GM21390 (cell line): ENCODE data around the gene TRRAP.
"Not testable (repeated sequence)": the region's sequence is repeated elsewhere in the genome, so short reads cannot be mapped to it uniquely, and the experiment has no call there.

Source experiments
- ATAC-seq: cut with Tn5 transposase; IDR thresholded peaks from one replicate; pipeline ENCODE4 v1.9.1; 2021; ENCODE audit not compliant: unreplicated experiment

Gene TRRAP

DNA sequence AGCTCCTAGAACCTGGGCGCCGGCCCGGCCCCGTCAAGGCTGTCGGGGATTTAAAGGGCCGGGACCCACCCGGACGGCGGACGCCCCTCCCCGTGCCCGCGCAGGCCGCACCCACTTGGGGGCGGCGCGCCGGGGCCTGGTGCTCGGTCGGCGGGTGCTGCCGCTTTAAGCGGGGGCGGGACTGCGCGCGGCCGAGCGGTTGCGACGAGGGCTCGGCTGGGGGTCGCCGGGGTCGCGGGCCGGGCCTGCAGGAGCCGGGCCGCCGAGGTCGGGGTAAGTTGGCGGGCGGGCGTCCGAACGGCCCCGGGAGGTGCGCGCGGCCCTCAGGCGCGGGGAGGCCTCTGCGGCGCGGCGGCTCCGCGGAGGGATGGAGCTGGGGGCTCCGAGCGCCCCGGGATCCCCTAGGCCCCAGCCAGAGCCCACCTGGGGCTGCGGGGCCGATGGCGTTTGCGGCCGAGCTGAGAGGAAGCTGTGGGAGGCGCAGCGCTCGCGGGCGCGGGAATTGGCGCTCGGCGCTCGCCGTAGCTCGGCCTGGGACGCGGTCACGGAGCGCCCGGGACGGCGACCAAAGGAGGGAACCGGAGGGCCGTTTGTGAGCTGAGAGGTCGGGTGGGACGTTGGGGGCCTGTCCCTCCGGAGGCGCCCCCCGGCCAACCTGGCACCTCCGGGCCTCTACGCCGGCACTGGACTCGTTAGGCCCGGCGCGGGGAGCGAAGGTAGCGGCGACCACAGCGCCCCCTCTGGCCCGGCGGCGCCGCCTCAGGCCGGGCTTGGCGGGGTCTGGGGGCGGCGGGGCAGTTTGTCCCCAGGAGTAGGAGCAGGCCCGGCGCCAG is at the start of gene TRRAP:
TSS of gene TRRAP (plus strand) at position 168 of the 833 bp plus-strand sequence. CDS start 2,619 bp downstream, outside the sequence.
- ATAC-seq = peak; percentile 71

DNA sequence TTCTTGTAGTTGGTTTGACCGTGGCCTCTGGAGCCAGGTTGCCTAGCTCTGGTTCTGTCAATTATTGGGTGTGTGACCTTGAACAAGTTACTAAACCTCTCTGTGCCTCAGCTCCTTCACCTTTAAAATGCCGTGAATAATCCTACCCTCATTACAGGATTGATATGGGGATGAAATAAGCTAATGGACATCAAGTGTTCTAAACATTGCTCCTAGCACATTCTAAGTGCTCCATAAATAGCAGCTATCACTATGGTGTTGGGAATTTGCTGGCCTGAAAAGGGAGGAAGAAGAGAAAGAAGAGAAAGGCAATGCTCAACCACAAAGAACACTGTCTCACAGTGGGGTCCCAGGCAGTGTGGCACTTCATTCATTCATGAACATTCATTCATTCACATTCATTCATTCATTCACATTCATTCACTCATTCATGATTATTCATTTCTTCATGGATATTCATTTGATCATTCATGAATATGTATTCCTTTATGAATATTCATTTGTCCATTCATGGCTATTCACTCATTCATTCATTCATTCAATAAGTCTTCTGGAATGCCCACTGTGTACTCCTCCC is 47.3 kb upstream of the TRRAP start:
- ATAC-seq = no peak

DNA sequence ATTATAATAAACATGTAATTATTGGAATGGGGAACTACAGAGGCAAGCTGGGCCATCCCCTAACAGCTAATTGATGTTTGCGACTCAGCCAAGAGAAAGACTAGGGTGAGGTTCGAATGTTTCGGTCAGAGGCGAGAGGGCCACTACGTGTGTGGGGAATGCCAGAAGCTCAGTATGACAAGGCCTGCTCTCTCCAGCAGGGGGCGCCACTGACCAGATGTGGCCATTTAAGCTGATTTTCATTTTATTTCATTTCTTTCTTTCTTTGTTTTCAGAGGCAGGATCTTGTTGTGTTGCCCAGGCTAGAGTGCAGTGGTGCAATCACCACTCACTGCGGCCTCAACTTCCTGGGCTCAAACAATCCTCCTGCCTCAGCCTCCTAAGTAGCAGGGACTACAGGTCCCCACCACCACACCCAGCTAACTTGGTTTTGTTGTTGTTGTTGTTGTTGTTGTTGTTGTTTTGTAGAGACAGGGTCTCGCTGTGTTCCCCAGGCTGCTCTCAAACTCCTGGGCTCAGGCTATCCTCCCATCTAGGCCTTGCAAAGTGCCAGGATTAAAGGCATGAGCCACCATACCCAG is 46.6 kb upstream of the TRRAP start:
- ATAC-seq = no peak

DNA sequence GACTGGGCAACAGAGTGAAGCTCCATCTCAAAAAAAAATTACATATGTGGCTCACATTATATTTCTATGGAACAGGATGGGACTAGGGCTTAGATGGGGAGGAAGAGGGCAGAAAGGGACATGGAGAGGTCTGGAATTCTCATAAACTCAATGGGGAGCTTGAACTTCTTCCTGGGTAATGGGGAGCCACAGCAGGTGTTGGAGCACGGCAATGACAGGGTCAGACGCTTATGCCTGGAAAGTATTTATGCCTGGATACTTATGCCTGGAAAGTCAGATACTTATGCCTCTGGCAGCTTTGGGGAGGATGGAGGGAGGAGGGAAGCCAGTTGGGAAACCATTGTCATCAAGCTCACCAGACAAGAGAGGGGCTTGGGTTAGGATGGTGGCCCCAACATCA is 45.3 kb upstream of the TRRAP start:
- no peak for ATAC-seq

DNA sequence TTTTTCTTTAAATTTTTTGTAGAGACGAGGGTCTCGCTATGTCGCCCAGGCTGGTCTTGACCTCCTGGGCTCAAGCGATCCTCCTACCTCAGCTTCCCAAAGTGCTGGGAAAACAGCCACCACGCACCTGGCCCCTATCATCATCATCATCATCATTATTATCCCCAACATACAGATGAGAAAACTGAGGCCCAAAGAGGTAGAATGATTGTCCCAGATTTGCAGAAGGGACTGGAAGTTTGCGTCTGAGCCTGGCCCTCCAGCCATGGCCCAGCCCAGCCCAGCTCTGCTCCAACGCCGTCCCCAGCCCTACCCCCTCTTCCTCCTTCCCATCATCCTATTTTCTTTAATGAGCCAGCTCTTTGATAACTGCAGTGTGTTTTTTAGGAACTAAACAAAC is 43.4 kb upstream of the TRRAP start:
- ATAC-seq = no peak

DNA sequence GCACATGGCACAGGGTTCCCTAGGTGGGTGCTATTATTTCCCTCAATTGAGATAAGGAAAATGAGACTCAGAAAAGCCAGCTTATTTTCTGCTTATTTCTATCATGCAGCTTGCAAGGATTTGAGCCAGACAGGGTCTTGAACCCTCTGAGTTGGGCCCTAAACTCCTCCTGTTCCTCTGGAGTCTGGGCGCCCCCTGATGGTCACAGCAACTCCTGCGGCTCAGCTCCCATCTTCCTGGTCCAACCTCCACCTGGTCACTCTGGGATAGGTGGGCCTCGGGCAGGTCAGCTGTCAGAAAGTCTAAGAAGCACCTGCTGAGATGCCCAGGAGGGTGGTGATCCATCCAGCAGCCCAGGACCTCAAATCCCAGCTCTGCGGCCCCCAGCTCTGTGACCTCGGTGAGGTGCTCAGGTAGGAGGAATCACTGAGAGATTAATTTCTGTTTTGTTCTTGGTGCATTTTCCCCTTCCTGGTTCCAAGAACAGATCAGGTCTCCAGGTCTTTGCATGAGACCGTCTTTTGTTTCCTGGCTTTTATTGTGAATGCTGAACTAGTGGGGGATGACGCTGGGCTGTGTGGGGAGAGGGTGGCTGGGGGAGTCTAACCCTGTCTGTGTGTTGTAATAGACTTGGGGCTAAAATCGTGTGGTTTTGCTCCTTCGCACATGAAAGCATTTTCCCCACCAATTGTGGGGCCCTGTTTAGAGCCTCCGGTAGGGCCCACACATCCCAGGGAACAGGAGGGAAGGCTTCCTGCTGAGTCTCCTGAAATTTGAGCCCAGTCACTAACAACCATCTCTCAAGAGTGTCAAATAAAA is 41.3 kb upstream of the TRRAP start:
- ATAC-seq = no peak

DNA sequence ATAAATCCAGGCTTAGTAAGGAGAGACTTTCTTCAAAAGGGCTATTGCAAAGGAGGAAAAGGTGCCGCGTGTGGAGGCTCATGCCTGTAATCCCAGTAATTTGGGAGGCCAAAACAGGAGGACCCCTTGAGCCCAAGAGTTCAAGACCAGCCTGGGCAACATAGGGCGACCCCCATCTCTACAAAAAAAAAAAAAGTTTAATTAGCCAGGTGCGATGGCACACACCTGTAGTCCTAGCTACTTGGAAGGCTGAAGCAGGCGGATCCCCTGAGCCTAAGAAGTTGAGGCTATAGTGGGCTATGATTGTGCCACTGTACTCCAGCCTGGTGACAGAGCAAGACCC is 40.7 kb upstream of the TRRAP start:
- no peak for ATAC-seq

DNA sequence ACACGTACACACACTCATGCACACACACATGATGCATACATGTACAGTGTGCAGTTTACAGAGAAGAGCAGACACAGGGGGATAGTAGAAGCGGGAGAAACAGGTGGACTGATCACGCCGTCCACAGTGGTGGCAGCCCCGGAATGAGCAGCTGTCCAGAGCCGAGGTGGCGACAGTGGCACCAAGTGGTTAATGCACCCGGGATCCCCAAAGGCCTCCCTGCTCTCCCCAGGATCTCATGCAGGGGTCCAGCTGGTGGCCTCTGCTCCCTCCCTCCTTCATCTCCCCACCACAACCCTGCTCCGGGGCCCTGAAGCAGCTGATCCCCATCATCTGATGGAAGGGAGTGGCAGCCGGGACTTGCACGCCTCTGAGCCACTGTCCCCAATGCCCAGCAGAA is 38.2 kb upstream of the TRRAP start:
- no peak for ATAC-seq

DNA sequence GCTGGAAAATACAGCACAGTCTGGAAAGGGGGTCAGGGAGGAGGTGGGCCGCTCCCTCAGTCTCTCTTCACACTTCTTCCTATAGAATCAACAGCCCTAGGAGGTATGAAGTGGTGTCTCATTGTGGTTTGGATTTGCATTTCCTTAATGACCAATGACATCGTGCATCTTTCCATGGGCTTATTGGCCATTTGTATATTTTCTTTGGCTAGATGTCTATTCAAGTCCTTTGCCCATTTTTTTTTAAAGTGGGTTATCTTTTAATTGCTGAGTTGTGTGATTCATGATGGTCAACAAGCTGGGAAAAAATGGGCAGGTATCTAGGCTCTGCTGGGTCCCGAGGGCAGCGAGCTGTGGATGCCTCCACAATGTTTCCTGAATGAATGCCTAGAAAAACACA is 37.6 kb upstream of the TRRAP start:
- ATAC-seq = no peak

DNA sequence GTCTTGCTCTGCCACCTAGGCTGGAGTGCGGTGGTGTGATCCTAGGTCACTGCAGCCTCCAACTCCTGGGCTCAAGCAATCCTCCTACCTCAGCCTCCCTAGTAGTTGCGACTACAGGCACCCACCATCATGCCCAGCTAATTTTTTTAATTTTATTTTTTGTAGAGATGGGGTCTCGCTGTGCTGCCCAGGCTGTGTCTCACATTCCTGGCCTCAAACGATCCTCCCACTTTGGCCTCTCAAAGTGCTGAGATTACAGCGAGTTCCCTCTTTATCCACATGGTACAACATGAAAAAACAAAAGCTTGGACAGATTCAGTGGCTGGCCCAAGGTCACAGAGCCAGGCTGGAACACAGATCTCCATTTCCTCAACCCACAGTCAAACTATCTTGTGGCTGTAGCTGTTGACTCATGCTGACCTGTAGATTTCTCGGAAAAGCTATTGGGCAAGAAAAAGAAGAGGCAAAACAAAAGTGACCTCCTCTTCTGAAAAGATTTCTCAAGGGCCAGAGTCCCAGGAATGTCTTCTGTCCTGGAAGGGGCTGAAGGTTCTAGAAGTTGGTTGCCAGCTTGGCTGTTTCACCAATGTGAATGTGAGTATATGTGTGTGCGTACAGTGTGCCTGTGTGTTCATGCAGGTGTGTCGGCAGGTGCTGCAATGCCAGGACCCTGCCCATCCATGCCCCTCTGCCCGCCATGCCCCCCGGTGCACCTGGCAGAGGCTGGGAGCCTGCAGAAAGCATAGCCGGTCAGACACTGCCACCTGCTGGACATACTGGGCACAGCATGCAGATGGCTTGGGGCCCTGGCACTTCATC is 36.9 kb upstream of the TRRAP start:
- no peak for ATAC-seq

DNA sequence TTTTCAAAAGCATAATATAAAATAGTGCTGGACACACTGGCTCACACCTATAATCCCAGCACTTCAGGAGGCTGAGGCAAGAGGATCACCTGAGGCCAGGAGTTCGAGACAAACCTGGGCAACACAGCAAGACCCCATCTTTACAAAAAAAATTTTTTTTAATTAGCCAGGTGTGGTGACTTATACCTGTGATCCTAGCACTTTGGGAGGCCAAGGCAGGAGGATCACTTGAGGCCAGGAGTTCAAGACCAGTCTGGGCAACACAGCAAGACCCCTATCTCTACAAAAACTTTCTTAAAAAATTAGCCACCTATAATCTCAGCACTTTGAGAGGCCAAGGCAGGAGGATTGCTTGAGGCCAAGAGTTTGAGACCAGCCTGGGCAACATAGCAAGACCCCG is 35.8 kb upstream of the TRRAP start:
- not testable (repeated sequence) for ATAC-seq

DNA sequence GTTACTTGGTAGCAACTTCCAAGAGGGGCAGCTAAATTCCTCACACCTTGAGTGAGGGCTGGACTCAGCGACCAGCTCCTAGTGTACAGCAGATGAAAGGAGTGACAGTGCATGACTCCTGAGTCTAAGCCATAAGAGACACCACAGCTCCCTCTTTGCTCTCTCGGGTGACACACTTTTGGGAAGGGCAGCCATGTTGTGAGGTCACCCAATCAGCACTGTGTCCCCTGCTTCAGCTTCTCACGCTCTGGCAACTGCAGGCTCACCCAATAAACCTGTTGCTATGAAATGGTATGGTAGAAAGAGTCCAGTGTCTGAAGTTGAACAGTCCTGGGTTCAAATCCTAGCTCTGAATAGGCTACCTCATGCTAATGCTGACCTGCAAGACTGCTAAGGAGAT is 29.4 kb upstream of the TRRAP start:
- ATAC-seq = no peak

DNA sequence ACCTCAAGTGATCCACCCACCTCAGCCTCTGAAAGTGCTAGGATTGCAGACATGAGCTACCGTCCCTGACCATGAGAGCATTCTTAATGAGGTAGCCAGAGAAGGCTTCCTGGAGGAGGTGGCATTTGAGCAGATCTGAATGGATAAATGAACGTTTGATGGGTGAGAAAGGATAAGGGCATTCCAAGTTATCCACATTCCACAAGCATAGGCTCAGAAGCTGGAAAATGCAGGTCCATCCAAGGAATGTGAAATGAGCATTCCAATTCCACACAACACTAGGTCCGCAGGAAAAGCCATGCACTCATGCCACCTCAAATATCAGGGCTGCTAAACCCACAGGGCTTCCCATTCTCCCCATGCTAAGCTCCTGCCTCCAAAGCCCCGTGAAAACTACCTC is 25.5 kb upstream of the TRRAP start:
- ATAC-seq = no peak

DNA sequence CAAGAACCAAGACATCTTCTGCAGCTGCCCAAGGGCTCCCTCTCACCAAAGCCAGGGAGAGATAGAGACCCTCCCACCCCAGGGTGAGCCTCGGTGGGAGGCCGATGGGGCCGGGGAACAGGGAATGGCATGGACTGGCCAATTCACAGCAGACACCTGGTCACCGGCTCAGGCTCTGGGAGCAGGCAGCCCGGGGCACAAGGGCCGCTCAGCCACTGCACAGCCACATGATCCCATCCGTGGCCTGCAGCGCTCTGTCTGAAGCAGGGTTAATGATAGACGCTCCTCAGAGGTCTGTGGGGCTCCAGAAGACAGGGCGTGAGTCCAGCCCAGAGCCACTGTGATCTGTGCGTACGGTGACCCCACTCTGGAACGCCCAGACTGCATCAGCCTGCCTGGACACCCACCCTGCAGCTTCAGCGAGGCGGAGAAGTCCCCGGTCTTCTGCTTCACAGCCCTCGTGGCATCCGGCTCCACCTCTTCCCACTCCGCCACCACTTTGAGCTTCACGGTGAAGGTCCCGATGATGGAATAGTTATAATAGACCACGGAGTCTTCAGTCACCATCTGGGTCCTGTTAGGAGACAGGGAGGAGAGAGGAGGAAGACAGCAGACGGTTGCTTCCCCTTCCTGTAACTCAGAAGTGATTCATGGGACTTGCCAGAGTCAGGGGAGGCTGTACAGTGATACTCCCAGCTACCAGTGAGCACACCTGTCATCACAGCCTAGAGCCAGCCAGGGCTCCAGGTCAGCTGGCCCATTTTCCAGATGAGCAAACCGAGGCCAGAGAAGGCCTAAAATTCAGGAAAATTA is 22.5 kb upstream of the TRRAP start:
- ATAC-seq = no peak

DNA sequence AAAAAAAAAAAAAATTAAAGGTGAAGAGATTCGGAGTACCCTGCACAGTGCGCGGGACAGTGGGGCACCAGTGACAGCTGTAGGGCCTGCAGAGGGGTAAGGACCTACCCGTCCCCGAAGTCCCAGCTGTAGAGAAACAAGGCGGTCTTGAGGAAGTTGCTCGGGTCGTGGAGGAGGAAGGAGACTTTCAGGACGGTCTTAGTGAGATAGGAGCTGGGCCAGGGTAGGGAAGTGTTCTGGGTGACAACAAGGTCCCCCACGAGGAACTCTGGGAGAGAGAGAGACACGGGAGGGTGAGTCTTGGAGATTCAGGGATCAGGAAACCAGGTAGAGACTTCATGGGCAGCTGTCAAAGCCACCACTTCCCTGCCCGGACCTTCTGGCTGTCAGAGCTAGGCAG is 18.3 kb upstream of the TRRAP start:
- ATAC-seq = no peak

DNA sequence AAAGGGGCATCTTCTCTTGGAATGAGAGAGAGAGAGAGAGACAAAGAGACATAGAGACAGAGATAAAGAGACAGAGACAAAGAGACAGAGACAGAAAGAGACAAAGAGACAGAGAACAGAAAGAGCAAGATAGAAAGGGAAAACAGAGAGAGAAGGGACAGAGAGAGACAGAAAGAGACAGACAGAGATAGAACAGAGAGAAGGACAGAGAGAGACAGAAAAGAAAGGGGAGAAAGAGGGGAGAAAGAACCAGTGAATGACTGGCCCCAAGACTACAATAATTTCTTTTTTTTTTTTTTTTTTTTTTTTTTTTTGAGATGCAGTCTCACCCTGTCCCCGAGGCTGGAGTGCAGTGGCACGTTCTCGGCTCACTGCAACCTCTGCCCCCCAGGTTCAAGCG is 16.1 kb upstream of the TRRAP start:
- no peak for ATAC-seq

DNA sequence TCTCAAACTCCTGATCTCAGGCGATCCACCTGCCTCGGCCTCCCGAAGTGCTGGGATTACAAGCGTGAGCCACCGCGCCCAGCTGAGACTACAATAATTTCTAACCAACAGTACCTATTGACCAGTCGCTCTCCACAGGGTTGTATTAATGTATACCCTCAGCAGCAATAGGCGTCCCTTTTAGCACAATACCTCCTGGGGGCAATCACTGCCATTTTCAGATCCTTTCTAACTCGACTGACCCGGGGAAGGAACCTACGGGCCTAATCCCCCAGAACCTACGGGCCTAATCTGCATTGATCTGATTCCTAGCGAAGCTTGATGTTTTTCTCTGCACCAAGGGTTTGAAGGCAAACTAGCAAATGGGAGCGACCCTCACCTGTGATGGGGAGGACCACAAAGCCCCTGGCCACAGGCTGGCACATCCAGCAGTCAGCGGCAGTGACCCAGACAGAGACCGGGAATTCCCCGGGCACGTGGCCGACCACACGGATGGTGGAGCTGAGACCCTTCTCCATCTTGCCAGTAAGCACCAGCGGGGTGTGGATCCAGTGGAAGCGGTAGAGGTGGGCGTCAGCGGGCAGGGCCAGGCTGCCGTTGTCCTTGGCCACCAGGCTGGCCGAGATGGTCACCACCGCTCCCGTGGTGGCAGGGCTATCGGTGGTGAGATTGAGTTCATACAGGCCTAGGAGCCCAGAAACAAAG is 15.5 kb upstream of the TRRAP start:
- no peak for ATAC-seq

DNA sequence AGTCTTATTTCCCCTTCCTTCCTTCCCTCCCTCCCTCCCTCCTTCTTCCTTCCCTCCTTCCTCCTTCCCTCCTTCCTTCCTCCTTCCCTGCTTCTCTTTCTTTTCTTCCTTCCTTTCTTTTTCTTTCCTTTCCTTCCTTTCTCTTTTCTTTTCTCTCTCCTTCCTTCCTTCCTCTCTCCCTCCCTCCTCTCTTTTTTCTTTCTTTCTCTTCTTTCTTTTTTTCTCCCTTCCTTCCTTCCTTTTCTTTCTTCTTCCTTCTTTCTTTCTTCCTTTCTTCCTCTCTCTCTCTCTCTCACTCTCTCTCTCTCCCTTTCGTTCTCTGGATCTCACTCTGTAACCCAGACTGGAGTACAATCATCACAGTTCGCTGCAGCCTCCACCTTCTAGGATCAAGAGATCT is 14.7 kb upstream of the TRRAP start:
- ATAC-seq = no peak

DNA sequence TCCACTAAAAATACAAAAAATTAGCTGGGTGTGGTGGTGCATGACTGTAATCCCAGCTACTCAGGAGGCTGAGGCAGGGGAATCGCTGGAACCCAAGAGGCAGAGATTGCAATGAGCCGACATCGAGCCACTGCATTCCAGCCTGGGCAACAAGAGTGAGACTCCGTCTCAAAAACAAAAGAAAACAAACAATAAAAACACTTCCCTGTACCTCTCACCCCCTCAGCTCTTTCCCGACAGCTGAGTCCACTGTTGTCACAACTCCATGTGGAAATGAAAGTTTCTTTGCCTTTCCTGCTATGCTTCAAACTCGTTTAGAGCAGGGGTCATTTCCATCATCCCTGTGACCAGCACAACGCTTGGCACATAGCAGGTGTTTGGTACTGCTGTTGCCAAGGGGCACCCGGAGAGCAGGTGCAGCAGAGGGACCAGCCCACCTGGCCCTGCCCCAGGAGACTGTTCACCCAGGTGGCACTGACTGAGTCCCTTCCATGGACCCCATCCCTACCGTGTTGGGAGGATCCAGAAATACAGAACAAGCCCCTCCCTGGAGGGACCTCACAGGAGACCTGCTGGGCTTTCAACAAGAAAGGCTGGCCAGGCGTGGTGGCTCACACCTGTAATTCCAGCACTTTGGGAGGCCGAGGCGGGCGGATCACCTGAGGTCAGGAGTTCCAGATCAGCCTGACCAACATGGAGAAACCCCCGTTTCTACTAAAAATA is 13.4 kb upstream of the TRRAP start:
- no peak for ATAC-seq
